Stimulated activated CD8-positive, alpha-beta memory T cell treated with anti-CD3 and anti-CD28 coated beads, Interleukin-4, amount 100 ng/mL, for 1 hour (primary cell): ENCODE measurements around the gene SEH1L.
"Not testable (repeated sequence)": the region's sequence is repeated elsewhere in the genome, so short reads cannot be mapped to it uniquely, and the experiment has no call there.

Experiments
- DNase-seq, 2 donors: peaks; one replicate each; pipeline ENCODE4 v3.0.0-alpha.2; 2020; ENCODE audit warnings: low read depth in 2 of 2, low spot score in 1 of 2

The SEH1L gene

DNA sequence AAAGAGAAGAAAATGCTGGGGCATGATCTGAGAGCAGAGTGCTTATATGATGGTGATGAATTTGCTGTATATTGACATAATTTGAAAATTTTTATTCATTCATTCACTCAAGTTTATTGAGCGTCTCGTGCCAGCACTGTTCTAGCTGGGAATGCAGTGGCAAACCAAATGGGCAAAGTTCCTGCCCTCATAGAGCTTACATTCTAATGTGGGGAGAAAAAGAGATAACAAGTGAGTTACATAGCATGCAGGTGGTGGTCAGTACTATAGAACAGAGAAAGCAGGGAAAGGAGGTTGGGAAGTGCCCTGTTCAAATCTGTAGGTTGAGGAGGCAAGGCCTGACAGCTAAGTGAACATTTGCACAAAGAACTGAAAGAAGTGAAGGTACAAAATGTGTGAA lies 47.6 kb downstream of the SEH1L start:
- no peak for DNase-seq

DNA sequence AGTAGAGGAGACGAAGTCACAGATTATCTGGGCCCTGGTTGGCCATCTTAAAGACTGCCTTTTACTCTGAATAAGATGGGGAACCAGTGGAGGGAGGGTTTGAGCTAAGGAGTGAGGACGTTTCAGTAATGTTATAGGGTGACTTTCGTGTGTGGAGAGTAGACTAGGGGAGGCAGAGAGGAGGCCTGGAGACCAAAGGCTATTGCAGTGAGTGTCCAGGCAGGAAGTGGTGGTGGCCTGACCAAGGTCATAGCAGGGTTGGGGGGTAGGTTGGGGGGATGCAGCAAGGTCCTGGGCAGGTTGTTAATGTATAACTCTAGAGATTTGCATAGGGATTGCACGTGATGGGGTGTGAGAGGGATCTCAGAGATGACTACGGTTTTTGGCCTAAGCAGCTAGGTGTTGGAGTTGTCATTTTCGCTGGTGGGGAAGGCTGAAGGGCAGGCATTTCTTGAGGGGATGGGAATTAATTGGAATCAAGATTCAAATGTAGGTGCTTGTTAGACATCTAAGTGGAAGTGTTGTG lies 48.2 kb downstream of the SEH1L start:
- no peak for DNase-seq

DNA sequence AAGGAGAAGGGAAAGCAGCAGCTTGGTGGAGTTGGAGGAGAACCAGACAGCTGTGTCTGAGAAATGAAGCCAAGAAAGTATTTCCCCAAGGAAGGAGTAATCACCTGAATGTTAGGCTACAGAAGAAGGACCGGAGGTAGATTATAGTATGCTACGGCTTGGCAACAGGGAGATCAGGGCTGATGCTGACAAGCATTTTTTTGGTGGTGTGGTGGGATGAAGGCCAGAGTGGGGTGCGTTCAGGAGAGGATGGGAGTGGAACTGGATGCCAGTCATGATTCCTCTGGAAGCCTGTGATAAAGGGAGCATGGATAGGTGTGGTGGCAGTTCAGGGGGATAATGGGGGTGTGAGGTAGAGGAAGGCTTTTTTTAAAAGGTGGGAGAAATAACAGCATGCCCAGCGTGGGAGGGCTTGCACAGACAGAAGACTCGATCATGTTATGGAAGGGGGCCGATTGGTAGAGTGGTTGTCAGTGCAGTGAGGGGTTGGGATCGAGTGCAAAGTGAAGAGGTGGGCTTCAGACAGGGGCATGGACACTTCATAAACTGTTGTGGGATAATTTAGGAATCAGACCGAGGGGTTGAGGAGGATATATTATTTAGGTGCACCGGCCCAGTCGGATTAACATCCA lies 49.0 kb downstream of the SEH1L start:
- DNase-seq: no peak

DNA sequence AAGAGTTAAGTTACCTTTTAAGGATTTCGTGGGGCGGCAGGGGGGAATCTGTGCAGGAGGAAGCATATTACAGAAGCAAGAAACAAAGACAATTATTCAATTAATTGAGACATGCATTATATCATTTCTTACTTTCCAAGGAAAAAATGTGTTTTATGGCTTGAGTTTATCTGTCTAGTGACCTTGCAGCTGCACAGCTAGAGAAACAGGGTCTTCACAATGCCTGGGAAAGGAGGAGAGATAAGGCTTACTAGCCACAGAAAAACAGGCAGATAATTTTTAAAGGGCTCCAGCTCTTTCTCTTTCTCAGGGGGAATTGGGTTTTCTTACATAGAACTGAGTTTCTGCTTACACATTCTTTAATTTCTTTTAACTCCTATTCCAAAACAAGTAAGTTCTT lies 49.5 kb downstream of the SEH1L start:
- DNase-seq: not testable (repeated sequence)

DNA sequence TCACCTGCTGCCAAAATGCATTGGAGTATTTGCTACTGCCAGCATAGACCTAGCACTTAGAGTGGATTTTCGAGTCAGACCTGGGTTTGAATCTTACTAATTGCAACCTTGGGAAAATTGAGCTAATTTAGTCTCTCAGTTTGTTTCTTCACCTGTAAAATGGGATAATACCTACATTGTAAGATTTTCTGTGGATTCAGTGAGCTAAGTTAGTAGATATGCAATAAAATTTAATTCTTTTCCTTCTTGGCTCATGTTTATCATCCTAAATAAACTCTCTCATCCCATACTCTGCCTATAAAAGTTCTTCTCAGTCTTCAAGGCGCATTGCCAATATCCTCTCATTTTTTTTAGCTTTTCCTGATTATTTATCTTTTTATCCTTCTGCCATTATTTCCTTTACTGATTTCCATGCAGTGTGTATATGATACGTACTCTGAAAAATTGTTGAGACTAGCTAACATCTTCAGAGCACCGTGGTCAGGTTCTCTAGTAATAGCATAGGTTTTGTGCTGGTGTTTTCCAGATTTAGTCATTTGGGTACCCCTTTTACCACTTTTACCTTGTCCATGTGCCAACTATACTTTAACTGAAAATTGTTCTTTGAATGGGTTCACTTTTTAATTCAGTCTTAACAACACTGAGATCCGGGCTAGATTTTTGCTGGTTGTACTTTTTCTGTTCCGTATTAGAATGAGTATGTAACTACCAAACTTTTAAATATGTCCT lies 50.7 kb downstream of the SEH1L start:
- no peak for DNase-seq

DNA sequence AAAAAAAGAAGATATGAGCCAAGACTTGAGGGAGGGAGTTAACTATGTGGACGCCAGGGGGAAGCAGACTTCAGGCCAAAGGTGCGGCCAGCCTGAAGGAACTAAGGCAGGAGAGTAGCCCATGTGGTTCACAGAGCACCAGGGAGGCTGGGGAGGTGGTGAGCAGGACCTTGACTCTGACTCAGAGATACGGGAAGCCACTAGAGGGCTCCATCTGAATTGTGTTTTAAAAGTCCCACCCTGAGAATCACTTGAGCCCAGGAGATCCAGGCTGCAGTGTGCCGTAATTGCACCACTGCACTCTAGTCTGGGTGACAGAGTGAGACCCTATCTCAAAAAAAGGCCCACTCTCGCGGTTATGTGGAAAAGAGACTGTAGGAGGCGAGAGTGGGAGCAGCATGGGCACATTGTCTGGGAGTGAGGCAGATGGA lies 55.7 kb downstream of the SEH1L start:
- no peak for DNase-seq

DNA sequence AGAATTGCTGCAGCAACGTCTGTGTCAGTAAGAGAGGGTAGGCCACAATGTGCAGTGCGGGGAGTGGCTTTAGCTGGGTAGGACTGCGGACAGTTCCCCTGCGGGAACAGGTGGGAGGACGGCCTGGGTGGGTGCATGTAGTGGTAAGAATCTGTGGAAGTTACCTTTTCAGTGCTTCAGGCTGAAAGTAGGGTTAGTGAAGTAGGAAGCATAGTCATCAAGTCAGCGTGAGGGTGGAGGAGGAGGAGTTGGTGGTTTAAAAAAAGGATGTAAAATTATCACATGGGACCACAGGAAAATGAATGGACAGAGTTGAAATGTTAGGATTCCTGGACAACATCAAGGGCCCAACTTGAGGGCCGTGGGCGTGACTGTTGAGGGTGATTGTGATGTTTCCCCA lies 56.6 kb downstream of the SEH1L start:
- DNase-seq: no peak

DNA sequence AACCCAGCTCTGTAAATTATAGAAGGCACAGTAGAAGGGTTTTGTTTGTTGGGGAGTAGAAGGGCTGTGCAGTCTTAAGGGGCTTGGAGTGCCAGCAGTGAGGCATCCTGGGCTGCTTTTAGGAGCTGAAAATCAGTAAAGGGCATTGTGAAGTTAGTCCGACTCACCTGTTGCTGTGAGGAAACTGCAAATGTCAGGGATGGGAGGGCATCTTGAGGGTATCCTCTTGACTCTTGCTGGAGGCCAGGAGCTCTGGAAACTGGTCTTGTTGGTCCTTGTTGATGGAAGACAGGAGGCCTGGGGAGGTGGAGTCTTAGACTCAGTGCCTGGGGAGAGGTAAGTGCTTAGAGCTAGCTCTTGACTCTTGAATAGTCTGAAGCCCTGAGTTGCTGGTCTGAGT lies 57.5 kb downstream of the SEH1L start:
- no peak for DNase-seq

DNA sequence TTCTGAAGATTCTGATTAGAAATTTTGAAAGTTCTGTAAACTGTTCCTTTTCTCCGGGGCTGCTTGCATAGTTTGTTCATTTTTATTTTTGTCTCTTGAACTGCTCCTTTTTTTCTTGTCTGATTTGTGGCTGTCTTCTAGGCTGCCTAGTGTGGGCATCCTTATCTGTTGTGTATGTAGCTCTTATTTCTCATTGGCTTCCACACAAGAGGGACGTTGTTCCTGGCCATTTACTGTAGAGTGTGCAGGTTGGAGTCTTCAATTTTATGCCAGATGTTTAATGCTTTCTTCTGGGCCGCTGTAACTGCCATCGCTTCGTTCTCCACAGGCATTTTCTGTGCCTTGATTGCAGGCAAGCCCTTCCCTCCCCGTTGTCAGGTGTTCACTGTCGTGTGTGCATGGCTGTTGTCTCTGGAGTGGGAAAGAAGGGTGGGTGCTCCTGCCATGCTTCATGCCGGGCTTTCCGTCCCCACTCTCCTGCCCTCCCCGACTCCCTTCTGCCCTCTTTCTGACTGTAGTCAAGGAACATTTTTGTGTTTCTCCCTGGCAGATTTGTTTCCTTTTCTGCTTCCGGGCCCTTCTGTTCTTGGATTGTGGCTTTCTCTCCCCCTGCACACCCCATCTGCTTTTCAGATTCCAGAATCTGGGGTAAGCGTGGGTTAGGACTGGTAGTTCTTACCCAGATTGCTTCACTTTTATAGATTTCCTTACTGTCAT lies 58.9 kb downstream of the SEH1L start:
- DNase-seq: no peak

DNA sequence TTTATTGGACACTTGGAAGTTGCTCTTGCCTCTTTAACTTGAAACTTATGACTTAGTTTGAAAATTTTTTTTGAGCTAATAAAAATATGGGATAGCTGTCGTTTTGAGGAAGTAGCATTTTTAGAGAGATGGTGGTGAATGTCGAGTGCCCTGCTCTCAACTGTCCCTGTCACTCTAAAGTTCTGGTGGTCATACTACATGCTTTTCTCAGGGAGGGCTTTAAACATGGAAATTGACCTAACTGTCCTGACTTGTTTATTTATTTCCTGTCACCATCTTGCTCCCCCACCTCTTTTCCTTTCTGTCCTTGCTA lies 59.4 kb downstream of the SEH1L start:
- DNase-seq: no peak

DNA sequence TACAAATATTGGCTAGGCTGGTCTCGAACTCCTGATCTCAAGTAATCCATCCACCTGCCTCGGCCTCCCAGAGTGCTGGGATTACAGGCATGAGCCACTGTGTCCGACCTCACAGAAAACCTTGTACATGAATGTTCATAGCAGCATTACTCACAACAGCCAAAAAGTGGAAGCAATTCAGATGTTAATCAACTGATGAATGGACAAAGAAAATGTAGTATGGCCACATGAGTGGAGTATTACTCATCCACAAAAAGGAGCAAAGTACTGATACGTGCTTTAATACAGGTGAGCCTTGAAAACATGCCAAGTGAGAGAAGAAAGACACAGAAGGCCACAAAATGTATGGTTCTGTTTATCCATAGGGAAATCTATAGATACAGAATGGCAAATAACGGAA lies 63.9 kb downstream of the SEH1L start:
- DNase-seq: no peak

DNA sequence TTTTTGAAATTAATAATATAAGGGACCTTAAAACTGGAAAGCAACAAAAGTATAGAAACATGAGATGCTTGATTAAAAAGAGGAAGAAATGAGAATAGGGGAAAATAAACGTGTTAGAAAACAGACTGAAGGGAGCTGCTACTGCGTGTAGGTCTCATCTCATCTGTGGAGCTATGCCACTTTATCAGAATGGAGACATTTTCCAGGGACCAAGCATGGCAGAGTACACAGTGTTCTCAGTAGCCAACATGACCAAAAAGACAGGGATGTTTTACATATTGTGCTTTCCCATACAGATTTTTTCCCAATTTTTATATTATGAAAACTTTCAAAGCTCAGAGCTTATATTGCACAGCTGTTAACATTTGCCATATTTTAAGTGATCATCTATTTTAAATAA lies 66.4 kb downstream of the SEH1L start:
- no peak for DNase-seq

DNA sequence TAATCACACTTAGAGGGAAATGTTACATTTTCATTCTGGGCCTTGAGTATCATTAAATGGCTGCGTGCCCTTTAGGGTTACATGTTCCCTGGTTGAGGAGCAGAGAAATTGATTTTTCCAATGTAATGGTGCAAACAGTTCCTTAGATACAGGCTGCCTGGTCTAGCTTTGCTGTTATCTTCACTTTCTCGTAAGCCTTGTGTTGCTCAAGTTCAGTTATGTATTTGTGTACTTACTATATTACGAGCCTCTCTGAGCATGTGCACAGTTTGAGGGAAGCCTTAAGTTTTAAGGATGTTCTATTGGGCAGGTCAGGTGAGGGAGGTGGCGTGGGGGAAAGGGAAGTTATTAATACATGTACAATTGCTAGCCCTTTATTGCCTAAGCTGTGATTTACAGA lies 67.0 kb downstream of the SEH1L start:
- no peak for DNase-seq

DNA sequence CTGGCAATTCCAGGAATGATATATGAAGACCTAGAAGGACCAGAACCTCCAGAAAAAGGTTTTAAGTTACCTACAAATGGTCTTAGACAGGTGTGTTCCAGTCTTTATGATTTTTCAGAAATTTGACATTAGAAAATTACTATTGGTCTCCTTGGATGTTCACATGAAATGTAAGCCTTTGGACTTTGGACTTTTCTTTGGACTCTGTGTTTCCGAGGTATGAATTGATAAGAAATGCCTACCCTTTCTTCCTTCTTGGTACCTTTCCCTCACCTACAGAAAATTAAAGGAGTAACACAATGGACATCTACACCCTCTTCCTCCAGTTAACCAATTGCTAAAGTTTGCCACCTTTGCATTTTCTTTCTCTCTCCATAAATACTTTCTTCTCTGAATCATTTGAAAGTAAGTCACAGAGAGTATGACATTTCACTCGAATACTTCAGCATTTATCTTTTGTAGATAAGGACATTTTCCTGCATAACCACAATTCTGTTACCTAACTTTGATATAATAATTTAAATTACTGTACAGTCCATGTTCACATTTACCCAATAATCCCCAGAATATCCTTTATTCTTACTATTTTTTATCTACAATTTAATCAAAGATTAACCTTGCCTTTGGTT lies 69.5 kb downstream of the SEH1L start:
- no peak for DNase-seq

DNA sequence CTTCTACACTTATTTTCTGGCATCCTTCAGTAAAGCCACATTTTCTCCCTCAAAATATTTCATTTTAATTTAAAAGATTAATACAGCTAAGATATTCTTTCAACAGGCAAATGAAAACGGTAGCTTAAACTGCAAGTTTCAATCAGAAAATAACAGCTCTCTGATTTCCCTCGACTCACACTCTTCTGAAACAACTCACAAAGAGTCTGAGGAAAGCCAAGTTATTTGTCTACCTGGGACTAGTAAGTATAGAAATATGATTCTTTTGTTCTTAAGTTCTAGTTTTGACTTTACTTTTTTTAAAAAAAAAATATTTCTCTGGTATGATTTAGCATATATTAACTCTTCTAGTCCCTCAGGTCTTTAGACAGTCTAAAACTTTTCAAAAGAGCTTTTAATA lies 70.6 kb downstream of the SEH1L start:
- DNase-seq: no peak

DNA sequence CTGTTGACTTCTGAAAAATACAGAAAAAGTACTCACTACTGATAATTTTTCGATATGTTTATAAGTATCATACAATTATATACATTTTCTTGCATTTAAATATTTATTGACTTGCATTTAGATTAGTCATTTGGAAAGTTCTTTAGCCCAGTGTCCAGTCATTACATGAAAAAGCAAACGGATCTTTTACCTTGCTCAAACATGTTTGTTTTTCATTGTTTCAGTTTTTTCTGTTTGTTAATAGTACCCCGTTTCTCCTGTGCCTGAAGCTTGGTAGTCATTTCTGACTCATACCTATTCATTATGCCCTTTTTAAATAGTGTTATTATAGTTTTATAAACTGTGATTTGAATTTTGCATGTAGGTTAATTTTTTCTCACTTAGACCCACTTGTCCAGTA lies 71.5 kb downstream of the SEH1L start:
- DNase-seq: no peak

DNA sequence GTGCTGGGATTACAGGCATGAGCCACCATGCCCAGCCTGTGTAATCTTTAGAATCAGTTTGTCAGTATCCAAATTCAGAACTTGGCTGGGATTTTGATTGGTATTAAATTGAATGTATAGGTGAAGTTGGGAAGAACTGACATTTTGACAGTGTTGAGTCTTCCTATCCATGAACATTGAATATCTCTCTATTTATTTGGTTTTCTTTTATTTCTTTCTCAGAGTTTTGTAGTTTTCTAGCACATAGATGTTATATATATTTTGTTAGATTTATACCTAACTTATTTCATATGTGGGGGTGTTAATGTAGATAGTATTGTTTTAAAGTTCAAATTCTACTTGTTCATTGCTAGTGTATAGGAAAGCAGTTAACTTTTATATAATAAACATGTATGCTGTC lies 74.8 kb downstream of the SEH1L start:
- DNase-seq: no peak

DNA sequence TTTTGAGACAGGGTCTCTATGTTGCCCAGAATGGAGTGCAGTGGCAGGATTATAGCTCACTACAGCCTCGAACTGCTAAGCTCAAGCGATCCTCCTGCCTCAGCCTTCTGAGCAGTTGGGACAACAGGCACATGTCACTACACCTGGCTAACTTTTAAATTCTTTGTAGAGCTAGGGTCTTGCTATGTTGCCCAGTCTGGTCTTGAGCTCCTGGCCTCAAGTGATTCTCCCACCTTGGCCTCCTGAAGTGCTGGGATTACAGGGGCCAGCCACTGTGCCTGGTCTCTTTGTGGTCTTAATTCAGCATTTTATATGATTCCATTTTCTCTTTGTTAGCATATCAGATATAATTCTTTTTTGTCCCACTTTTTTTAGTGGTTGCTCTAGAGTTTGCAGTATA lies 77.4 kb downstream of the SEH1L start:
- DNase-seq: no peak

DNA sequence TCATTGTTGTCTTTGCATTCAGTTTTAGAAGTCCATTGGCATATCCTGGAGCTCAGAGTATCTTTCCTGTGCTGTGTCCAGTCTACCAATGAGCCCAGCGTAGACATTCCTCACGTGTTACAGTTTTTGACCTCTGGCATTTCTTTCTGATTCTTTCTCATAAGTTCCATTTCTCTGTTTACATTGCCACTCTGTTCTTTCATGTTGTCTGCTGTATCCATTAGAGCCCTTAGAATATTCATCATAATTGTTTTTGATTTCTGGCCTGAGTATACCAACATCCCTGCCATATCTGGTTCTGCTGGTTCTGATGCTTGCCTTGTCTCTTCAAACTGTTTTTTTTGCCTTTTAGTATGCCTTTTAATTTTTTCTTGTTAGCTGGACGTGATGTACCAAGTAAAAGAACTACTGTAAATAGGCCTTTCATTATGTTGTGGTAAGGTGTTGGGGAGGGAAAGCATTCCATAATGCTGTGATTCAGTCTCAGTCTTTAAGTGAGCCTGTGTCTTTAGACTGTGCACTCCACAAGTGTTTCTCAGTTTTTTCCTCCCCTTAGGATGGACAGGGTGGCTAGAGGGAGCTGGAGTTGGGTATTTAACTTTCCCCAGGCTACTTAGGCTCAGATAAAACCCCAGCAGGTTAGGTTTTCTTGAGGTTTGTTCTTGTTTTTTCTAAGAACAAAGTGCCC lies 78.9 kb downstream of the SEH1L start:
- no peak for DNase-seq

DNA sequence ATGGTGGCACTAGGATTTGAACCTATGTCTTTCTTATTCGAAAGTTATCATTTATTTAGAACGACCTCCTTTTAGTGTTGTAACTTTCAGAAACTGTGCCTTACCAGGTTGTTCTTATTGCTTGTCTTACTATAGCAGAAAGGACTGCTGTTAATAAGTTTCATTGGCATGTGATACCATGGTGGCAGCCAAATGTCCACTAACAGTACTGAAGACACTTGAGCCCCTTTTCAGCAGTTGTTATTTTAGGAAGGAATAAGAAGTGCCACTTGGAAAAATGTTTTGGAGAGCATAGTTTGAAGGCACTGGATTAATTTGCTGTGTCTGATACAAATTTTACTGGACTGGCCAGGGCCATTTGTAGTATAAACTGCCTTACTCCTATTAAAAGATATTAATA lies 81.1 kb downstream of the SEH1L start:
- DNase-seq: no peak

DNA sequence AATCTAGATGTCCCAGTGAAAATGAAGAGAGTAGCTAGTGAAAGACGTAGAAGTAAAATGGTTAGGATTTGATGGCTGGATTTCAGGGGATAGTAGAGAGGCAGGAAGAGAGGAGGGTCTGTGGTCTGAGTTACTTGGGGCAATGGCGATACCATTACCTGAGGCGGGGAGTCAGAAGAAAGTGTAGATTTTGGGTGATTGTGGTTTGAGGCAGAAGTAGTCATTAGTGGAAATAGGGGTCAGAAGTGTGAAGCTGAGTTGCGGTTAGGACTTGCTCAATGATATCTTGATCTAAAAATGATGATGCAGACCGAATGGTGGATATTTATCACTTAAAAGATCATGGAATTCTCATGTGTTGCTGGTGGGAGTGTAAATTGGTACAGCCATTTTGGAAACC lies 84.4 kb downstream of the SEH1L start:
- no peak for DNase-seq
